OCI-LY1 (cell line): ENCODE results near the gene RAPGEFL1.

Experiments used
- H2AFZ ChIP-seq: fragments of 200-600 bp; sonication (generic), shearing (Covaris generic); 2 replicates; pipeline ENCODE4 v1.6.0; 2014; ENCODE audit warnings: antibody characterized with exemption, mild to moderate bottlenecking, low read length
- H3F3A ChIP-seq: fragments of 200-600 bp; sonication (generic), shearing (Covaris generic); 2 replicates; pipeline ENCODE4 v1.6.0; 2014; ENCODE audit warnings: mild to moderate bottlenecking, antibody characterized with exemption, low read length, moderate library complexity; ENCODE audit not compliant: insufficient read depth
- H3K27ac ChIP-seq: fragments of 200-600 bp; sonication (generic); 2 replicates; pipeline ENCODE4 v1.5.1; 2014; ENCODE audit warnings: low read length, mixed run types, mild to moderate bottlenecking, low read depth; ENCODE audit not compliant: poor library complexity, severe bottlenecking
- H3K27me3 ChIP-seq: fragments of 200-600 bp; sonication (generic); 2 replicates; pipeline ENCODE4 v1.6.0; 2014; ENCODE audit warnings: antibody characterized with exemption, mild to moderate bottlenecking, low read length, moderate library complexity; ENCODE audit not compliant: insufficient read depth
- H3K36me3 ChIP-seq: fragments of 200-600 bp; sonication (generic); 2 replicates; pipeline ENCODE4 v1.6.1; 2014; ENCODE audit warnings: mild to moderate bottlenecking, antibody characterized with exemption, low read length, moderate library complexity, mixed read lengths; ENCODE audit not compliant: insufficient read depth
- H3K4me1 ChIP-seq: fragments of 200-600 bp; sonication (generic); 2 replicates; pipeline ENCODE4 v1.5.1; 2014; ENCODE audit warnings: mild to moderate bottlenecking, low read length, moderate library complexity; ENCODE audit not compliant: insufficient read depth, severe bottlenecking
- H3K4me2 ChIP-seq: fragments of 200-600 bp; sonication (generic), shearing (Covaris generic); 2 replicates; pipeline ENCODE4 v1.6.1; 2014; ENCODE audit warnings: low read length
- H3K4me3 ChIP-seq: fragments of 200-600 bp; sonication (generic); 2 replicates; pipeline ENCODE4 v1.5.1; 2014; ENCODE audit warnings: low read length, low read depth, mild to moderate bottlenecking, mixed read lengths; ENCODE audit not compliant: poor library complexity, severe bottlenecking
- H3K79me2 ChIP-seq: fragments of 200-600 bp; shearing (Covaris generic); 2 replicates; pipeline ENCODE4 v1.6.1; 2016; ENCODE audit warnings: mixed run types, low read length, mixed read lengths; ENCODE audit not compliant: insufficient read depth
- H3K9ac ChIP-seq: fragments of 200-600 bp; sonication (generic), shearing (Covaris generic); 2 replicates; pipeline ENCODE4 v1.6.1; 2014; ENCODE audit warnings: mild to moderate bottlenecking, low read length, mixed read lengths
- H3K9me2 ChIP-seq: fragments of 200-600 bp; sonication (generic), shearing (Covaris generic); 2 replicates; pipeline ENCODE4 v1.6.1; 2014; ENCODE audit warnings: low read depth, mild to moderate bottlenecking, low read length, mixed read lengths
- H3K9me3 ChIP-seq: fragments of 200-600 bp; shearing (Covaris generic); 2 replicates; pipeline ENCODE4 v1.6.1; 2014; ENCODE audit warnings: low read length, mixed read lengths
- H4K20me1 ChIP-seq: fragments of 200-600 bp; sonication (generic), shearing (Covaris generic); 2 replicates; pipeline ENCODE4 v1.6.0; 2016; ENCODE audit warnings: mild to moderate bottlenecking, low read length; ENCODE audit not compliant: insufficient read depth
- EZH2 ChIP-seq: fragments of 200-600 bp; sonication (generic), shearing (Covaris generic); IDR thresholded peaks from 2 replicates; pipeline ENCODE4 v1.8.0; 2017; ENCODE audit warnings: borderline replicate concordance, mixed run types, mild to moderate bottlenecking, antibody characterized with exemption, low read length, moderate library complexity, mixed read lengths
- TF ChIP-seq, protein P1 (sequence below): fragments of 200-600 bp; sonication (generic), shearing (Covaris generic); IDR thresholded peaks from 2 replicates; pipeline ENCODE4 v1.5.1; 2017; ENCODE audit warnings: mild to moderate bottlenecking, antibody characterized with exemption, low read length, moderate library complexity, mixed read lengths

RAPGEFL1 gene

DNA sequence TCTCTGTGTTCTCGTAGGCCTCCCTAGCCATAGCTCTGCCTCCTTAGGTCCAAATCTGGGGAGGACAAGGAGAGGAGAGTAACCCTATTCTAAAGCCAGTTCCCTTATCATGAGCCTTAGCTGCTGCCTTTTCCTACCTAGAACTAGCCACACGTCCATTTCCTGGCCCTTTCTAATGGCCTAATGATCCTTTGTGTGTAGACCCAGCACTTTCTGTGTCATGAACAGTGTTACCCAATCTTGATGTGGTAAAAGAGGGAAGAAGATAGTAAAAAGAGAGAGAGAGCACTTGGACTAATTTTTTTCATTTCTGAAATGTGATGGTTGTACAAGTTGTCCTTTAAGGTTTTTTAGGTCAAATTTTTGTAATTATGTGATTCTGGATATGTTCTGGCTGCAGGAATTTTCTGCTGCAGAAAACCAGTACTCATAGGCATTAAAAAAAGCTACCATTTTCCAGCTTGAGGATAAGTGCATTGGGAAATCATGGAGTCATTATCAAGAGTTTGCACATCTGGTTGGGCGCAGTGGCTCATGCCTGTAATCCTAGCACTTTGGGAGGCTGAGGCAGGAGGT is 18.7 kb upstream of the RAPGEFL1 start:
- Histone ChIP-seq H3K9me3 (no peaks in the 10 kb centered on the region), H3K9ac (no peak overlapping the region), H3K4me1 (no peaks in the 10 kb centered on the region), H3F3A (no peaks in the 10 kb centered on the region), H3K36me3 (peaks cover 67% of the 10 kb centered on the region), H3K4me3 (no peak overlapping the region), H3K79me2 (0 out of 2 replicates have a peak, but pooled peaks cover 4% of the 10 kb centered on the region), H4K20me1 (no peaks in the 10 kb centered on the region), H3K9me2 (no peaks in the 10 kb centered on the region), H2AFZ (no peak overlapping the region), H3K27me3 (no peaks in the 10 kb centered on the region), H3K4me2 (no peak overlapping the region), H3K27ac (no peak overlapping the region)
- TF ChIP-seq EZH2, result no peak
- TF ChIP-seq, protein P1, sequence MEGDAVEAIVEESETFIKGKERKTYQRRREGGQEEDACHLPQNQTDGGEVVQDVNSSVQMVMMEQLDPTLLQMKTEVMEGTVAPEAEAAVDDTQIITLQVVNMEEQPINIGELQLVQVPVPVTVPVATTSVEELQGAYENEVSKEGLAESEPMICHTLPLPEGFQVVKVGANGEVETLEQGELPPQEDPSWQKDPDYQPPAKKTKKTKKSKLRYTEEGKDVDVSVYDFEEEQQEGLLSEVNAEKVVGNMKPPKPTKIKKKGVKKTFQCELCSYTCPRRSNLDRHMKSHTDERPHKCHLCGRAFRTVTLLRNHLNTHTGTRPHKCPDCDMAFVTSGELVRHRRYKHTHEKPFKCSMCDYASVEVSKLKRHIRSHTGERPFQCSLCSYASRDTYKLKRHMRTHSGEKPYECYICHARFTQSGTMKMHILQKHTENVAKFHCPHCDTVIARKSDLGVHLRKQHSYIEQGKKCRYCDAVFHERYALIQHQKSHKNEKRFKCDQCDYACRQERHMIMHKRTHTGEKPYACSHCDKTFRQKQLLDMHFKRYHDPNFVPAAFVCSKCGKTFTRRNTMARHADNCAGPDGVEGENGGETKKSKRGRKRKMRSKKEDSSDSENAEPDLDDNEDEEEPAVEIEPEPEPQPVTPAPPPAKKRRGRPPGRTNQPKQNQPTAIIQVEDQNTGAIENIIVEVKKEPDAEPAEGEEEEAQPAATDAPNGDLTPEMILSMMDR, result no peak

DNA sequence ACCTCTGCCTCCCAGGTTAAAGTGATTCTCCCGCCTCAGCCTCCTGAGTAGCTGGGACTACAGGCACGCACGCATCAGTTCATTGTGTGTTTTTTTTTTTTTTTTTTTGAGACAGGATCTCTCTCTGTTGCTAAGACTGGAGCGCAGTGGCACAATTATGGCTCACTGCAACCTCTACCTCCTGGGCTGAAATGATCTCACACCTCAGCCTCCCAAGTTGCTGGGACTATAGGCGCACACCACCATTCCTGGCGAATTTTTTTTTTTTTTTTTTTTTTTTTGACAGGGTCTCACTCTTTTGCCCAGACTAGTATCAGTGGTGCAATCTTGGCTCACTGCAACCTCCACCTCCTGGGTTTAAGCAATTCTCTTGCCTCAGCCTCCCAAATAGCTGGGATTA is 17.8 kb upstream of the RAPGEFL1 start:
- no peaks in the 10 kb centered on the region for H4K20me1 ChIP-seq
- no peaks in the 10 kb centered on the region for H3K27me3 ChIP-seq
- H3K9me3 ChIP-seq, result no peaks in the 10 kb centered on the region
- no peak overlapping the region for H3K4me2 ChIP-seq
- H3K27ac ChIP-seq, result no peak overlapping the region
- H3K9me2 ChIP-seq, result no peaks in the 10 kb centered on the region
- no peaks in the 10 kb centered on the region for H3F3A ChIP-seq
- no peaks in the 10 kb centered on the region for H3K4me1 ChIP-seq
- no peak overlapping the region for H3K4me3 ChIP-seq
- 0 out of 2 replicates have a peak, but pooled peaks cover 4% of the 10 kb centered on the region for H3K79me2 ChIP-seq
- no peak overlapping the region for H2AFZ ChIP-seq
- H3K36me3 ChIP-seq, result peaks cover 63% of the 10 kb centered on the region
- no peak overlapping the region for H3K9ac ChIP-seq
- TF ChIP-seq, protein P1, result no peak
- TF ChIP-seq EZH2, result no peak

DNA sequence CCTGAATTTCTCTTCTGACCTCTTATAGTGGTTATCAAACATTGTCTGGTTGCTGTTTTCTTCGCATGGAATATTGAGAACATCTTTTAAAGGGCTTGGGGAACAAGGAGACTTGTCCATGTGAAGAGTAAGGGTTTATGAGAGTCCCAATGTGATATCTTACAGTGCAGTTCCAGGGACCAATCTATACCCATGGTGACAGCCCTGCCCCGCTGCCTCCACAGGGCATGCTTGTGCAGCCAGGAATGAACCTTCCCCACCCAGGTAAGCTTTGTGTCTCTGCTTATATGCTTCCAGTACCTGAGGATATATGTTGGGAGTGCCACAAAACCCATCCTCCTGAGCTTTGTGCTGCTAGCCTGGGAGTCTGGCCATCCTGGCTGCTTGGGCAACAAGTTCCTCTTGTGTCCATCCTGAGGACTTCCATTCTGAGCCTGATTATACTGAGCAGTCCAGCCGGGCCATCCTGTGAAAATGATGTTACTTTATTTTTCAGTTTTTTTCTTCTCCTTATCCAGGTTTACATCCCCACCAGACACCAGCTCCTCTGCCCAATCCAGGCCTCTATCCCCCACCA is 9.5 kb upstream of the RAPGEFL1 start:
- no peak overlapping the region for H3K4me3 ChIP-seq
- peaks cover 87% of the 10 kb centered on the region for H3K36me3 ChIP-seq
- H3K79me2 ChIP-seq, result no peaks in the 10 kb centered on the region
- H3K9ac ChIP-seq, result no peak overlapping the region
- H3K4me1 ChIP-seq, result no peaks in the 10 kb centered on the region
- no peak overlapping the region for H3K27ac ChIP-seq
- TF ChIP-seq, protein P1, result no peak
- no peak for TF ChIP-seq EZH2
- H3K9me2 ChIP-seq, result no peaks in the 10 kb centered on the region
- no peaks in the 10 kb centered on the region for H3K9me3 ChIP-seq
- no peaks in the 10 kb centered on the region for H3F3A ChIP-seq
- no peaks in the 10 kb centered on the region for H3K27me3 ChIP-seq
- H4K20me1 ChIP-seq, result no peaks in the 10 kb centered on the region
- no peak overlapping the region for H2AFZ ChIP-seq
- no peak overlapping the region for H3K4me2 ChIP-seq
